ENCODE results near the gene SCGB1D2.

DNA sequence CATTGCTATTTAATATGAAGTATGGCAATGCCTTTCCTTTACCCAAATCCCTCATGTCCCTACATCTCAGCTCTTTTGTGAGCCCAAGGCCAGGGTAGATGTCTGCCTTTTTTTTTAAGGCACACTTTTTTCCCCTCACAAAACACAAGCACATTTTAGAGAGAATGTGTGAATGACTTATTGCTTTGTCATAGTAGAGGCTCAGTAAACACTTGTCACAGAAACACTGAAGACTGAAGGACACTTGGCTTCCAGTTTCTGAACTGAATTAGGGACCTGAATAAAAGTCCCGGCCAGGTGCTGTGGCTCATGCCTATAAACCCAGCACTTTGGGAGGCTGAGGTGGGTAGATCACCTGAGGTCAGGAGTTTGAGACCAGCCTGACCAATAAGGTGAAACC lies 25.0 kb downstream of the SCGB1D2 start:
- TF ChIP-seq, protein P1, sequence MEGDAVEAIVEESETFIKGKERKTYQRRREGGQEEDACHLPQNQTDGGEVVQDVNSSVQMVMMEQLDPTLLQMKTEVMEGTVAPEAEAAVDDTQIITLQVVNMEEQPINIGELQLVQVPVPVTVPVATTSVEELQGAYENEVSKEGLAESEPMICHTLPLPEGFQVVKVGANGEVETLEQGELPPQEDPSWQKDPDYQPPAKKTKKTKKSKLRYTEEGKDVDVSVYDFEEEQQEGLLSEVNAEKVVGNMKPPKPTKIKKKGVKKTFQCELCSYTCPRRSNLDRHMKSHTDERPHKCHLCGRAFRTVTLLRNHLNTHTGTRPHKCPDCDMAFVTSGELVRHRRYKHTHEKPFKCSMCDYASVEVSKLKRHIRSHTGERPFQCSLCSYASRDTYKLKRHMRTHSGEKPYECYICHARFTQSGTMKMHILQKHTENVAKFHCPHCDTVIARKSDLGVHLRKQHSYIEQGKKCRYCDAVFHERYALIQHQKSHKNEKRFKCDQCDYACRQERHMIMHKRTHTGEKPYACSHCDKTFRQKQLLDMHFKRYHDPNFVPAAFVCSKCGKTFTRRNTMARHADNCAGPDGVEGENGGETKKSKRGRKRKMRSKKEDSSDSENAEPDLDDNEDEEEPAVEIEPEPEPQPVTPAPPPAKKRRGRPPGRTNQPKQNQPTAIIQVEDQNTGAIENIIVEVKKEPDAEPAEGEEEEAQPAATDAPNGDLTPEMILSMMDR (optimal IDR thresholded peaks at IDR 0.05 in 1 of 3, IDR thresholded peaks at IDR 0.05 in 1 of 3, conservative IDR thresholded peaks at IDR 0.05 in 1 of 3; ENCODE audit: extremely low read depth in 1 of 3, insufficient read depth in 2 of 3, low read length in 3 of 3): no peak
- TF ChIP-seq EZH2 (IDR thresholded peaks at IDR 0.05; ENCODE audit: low read length): no peak

Data from keratinocyte (primary cell).